Neuronal stem cell (in vitro differentiated cells): ENCODE data around the gene FCHO2.
"Not testable (repeated sequence)": the region's sequence is repeated elsewhere in the genome, so short reads cannot be mapped to it uniquely, and the experiment has no call there.

Experiments
- DNase-seq: peaks from one replicate; pipeline ENCODE4 v3.0.0-alpha.2; 2013; ENCODE audit warnings: low spot score
- H2AFZ ChIP-seq: one replicate; pipeline ENCODE4 v1.6.1; 2013; ENCODE audit warnings: mild to moderate bottlenecking, low read length, inconsistent platforms
- H2AK5ac ChIP-seq: 2 replicates; pipeline ENCODE4 v1.6.1; 2013; ENCODE audit warnings: low read depth, mild to moderate bottlenecking, inconsistent platforms, low read length, moderate library complexity, mixed read lengths
- H2BK120ac ChIP-seq: 2 replicates; pipeline ENCODE4 v1.6.1; 2013; ENCODE audit warnings: low read depth, mild to moderate bottlenecking, inconsistent platforms, low read length, moderate library complexity, mixed read lengths
- H2BK12ac ChIP-seq: one replicate; pipeline ENCODE4 v1.6.1; 2013; ENCODE audit warnings: low read length, inconsistent platforms
- H2BK15ac ChIP-seq: 2 replicates; pipeline ENCODE4 v1.6.1; 2013; ENCODE audit warnings: mild to moderate bottlenecking, low read length, inconsistent platforms, mixed read lengths
- H2BK5ac ChIP-seq: one replicate; pipeline ENCODE4 v1.6.1; 2013; ENCODE audit warnings: inconsistent platforms, mild to moderate bottlenecking, low read length, moderate library complexity
- H3K14ac ChIP-seq: one replicate; pipeline ENCODE4 v1.6.1; 2013; ENCODE audit warnings: low read length, inconsistent platforms
- H3K18ac ChIP-seq: 2 replicates; pipeline ENCODE4 v1.6.1; 2013; ENCODE audit warnings: low read length, inconsistent platforms
- H3K23ac ChIP-seq: 2 replicates; pipeline ENCODE4 v1.6.1; 2013; ENCODE audit warnings: low read depth, mild to moderate bottlenecking, mixed read lengths, low read length, inconsistent platforms; ENCODE audit not compliant: poor library complexity
- H3K27ac ChIP-seq: replicated peaks from 3 replicates; pipeline ENCODE4 v1.5.1; 2013; ENCODE audit warnings: low read length, inconsistent platforms
- H3K27me3 ChIP-seq, 3 experiments: 2 replicates each; pipeline ENCODE4 v1.6.1; 2013; ENCODE audit warnings: low read length in 3 of 3, mild to moderate bottlenecking in 2 of 3, inconsistent platforms in 1 of 3, low read depth in 1 of 3, mixed read lengths in 1 of 3, moderate library complexity in 1 of 3; ENCODE audit not compliant: control insufficient read depth in 3 of 3, insufficient read depth in 3 of 3
- H3K36me3 ChIP-seq, 2 donors: replicated peaks in 1 of 2; 2 replicates each; pipeline ENCODE4 v1.6.1; 2013; ENCODE audit warnings: low read length in 2 of 2; ENCODE audit not compliant: control insufficient read depth in 2 of 2, insufficient read depth in 2 of 2
- H3K4ac ChIP-seq: 2 replicates; pipeline ENCODE4 v1.6.1; 2013; ENCODE audit warnings: inconsistent platforms, mild to moderate bottlenecking, low read length, moderate library complexity
- H3K4me1 ChIP-seq, 2 donors: 1 replicate in 1 of 2; 2 replicates in 1 of 2; pipeline ENCODE4 v1.6.1; 2013; ENCODE audit warnings: low read length in 2 of 2, low read depth in 1 of 2; ENCODE audit not compliant: control insufficient read depth in 2 of 2, insufficient read depth in 1 of 2
- H3K4me2 ChIP-seq: one replicate; pipeline ENCODE4 v1.6.1; 2013; ENCODE audit warnings: mild to moderate bottlenecking, low read length, inconsistent platforms; ENCODE audit not compliant: insufficient read depth, poor library complexity, severe bottlenecking
- H3K4me3 ChIP-seq, 2 donors: 2 replicates each; pipeline ENCODE4 v1.5.1; 2013; ENCODE audit warnings: low read length in 2 of 2, mild to moderate bottlenecking in 2 of 2, inconsistent platforms in 1 of 2, moderate library complexity in 1 of 2
- H3K79me1 ChIP-seq: one replicate; pipeline ENCODE4 v1.6.1; 2013; ENCODE audit warnings: low read depth, mild to moderate bottlenecking, inconsistent platforms, low read length, moderate library complexity
- H3K9ac ChIP-seq: one replicate; pipeline ENCODE4 v1.6.1; 2013; ENCODE audit warnings: mild to moderate bottlenecking, low read depth, low read length, inconsistent platforms; ENCODE audit not compliant: poor library complexity
- H3K9me3 ChIP-seq, 2 donors: replicated peaks in 1 of 2; 2 replicates each; pipeline versions ENCODE3 to v1.6.1; 2013; ENCODE audit warnings: low read length in 2 of 2, mild to moderate bottlenecking in 2 of 2, inconsistent platforms in 1 of 2, low read depth in 1 of 2, mixed read lengths in 1 of 2, moderate library complexity in 1 of 2; ENCODE audit not compliant: control insufficient read depth in 2 of 2, insufficient read depth in 1 of 2
- H4K8ac ChIP-seq: one replicate; pipeline ENCODE4 v1.6.1; 2013; ENCODE audit warnings: low read depth, mild to moderate bottlenecking, inconsistent platforms, low read length, moderate library complexity
- H4K91ac ChIP-seq: one replicate; pipeline ENCODE4 v1.6.1; 2013; ENCODE audit warnings: low read length, low read depth, mild to moderate bottlenecking, inconsistent platforms; ENCODE audit not compliant: poor library complexity
- WGBS, 2 donors: extraction: QIAGEN DNeasy Blood & Tissue Kit; methylation state at CpG; one replicate each; pipeline ENCODE4 v1.1.7; 2013; ENCODE audit warnings: missing lambda C conversion rate in 2 of 2, mixed read lengths in 1 of 2; ENCODE audit not compliant: insufficient read length in 2 of 2, insufficient replicate concordance in 1 of 2; ENCODE audit errors: extremely low coverage in 2 of 2; 5-methylcytosine and 5-hydroxymethylcytosine counted together

Gene FCHO2

GRCh38 chr5:73007051-73007450, 51.2 kb downstream of the FCHO2 start:
- Histone ChIP-seq H3K4me1 (no peaks in the 10 kb centered on the region), H3K9ac (no peak overlapping the region), H3K36me3 (no peaks in the 10 kb centered on the region), H3K27me3 (no peaks in the 10 kb centered on the region), H3K23ac (no peak overlapping the region), H3K27ac (no peak overlapping the region), H2BK5ac (no peak overlapping the region), H3K14ac (no peak overlapping the region), H3K4ac (no peak overlapping the region), H3K4me2 (no peak overlapping the region), H2BK12ac (no peak overlapping the region), H3K4me3 (no peak overlapping the region), H3K79me1 (no peaks in the 10 kb centered on the region), H4K8ac (no peak overlapping the region), H3K9me3 (no peaks in the 10 kb centered on the region), H2AK5ac (no peak overlapping the region), H2AFZ (no peak overlapping the region), H2BK120ac (no peak overlapping the region), H2BK15ac (no peak overlapping the region), H4K91ac (no peak overlapping the region), H3K18ac (no peak overlapping the region)
- no CpG with 5 or more reads among the region's 4 CpGs for WGBS, 2 donors
- no peak for DNase-seq

DNA sequence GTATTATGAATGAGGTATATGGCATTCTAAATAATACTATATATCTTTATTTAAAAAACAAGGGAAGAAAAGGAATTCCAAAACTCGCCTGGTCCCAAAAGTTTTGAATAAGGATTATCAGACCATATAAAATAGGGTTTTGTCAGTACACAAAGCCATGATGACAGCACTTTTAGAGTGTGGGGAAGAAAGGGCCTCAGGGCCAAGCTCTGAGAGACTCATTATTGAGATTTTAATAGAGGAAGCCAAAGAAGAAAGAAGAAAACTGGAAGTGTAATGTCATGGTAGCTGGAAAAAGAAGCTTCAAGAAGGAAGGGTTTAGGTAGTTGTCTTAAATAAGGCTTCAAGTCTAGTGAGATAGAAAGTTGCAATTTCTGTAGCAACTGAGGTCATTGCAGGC, 53.0 kb downstream of the FCHO2 start:
- Histone ChIP-seq H3K4me3 (no peak overlapping the region), H3K14ac (no peak overlapping the region), H3K18ac (no peak overlapping the region), H2BK120ac (no peak overlapping the region), H4K8ac (no peak overlapping the region), H3K27me3 (no peaks in the 10 kb centered on the region), H3K9me3 (no peaks in the 10 kb centered on the region), H3K79me1 (no peaks in the 10 kb centered on the region), H3K9ac (no peak overlapping the region), H2BK15ac (no peak overlapping the region), H4K91ac (no peak overlapping the region), H2AFZ (no peak overlapping the region), H3K27ac (no peak overlapping the region), H2AK5ac (no peak overlapping the region), H3K4ac (no peak overlapping the region), H3K4me2 (no peak overlapping the region), H3K23ac (no peak overlapping the region), H2BK5ac (no peak overlapping the region), H3K36me3 (no peaks in the 10 kb centered on the region), H2BK12ac (no peak overlapping the region), H3K4me1 (no peaks in the 10 kb centered on the region)
- no peak for DNase-seq
- no CpG with 5 or more reads among the region's 1 CpG for WGBS, 2 donors

- not testable (repeated sequence) for H3K4ac ChIP-seq, H2AK5ac ChIP-seq, H3K9ac ChIP-seq, H2BK5ac ChIP-seq, H3K18ac ChIP-seq, H3K23ac ChIP-seq, H4K8ac ChIP-seq, H3K4me1 ChIP-seq, H2BK15ac ChIP-seq, H3K27me3 ChIP-seq, H2BK12ac ChIP-seq, H3K4me2 ChIP-seq, H2AFZ ChIP-seq, H3K79me1 ChIP-seq, H3K4me3 ChIP-seq, H3K9me3 ChIP-seq, H2BK120ac ChIP-seq, H3K36me3 ChIP-seq, DNase-seq, H3K27ac ChIP-seq, H4K91ac ChIP-seq, H3K14ac ChIP-seq
- WGBS, 2 donors = no CpG with 5 or more reads among the region's 9 CpGs
Observed at GRCh38 chr5:73011612-73012011, 55.8 kb downstream of the FCHO2 start.

DNA sequence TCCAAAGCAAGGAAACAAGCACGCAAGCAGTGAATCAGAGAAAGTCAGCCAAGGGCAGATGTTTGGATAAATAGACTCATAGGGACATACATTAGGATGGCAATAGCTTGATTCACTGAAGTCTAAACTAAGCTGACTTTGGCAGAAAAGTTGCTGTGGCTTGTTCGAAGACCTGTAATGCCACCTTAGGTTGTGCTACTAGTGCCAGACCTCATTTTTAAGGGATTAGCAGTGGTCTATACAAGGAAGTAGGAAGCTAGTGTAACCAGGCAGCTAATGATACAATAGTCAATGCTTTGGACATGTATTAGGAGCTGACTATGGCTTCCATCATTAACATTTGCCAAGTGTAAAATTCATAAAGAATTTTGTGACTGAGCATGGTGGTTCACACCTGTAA, 63.1 kb downstream of the FCHO2 start:
- Histone ChIP-seq H3K23ac (no peak overlapping the region), H2BK120ac (no peak overlapping the region), H2BK12ac (no peak overlapping the region), H3K27me3 (no peaks in the 10 kb centered on the region), H2AFZ (no peak overlapping the region), H3K9ac (no peak overlapping the region), H2AK5ac (no peak overlapping the region), H4K91ac (no peak overlapping the region), H3K79me1 (no peaks in the 10 kb centered on the region), H3K9me3 (no peaks in the 10 kb centered on the region), H3K36me3 (peaks cover 0 to 25% of the 10 kb centered on the region in 2 donors), H3K4ac (no peak overlapping the region), H3K18ac (no peak overlapping the region), H4K8ac (no peak overlapping the region), H3K4me1 (no peaks in the 10 kb centered on the region), H2BK15ac (no peak overlapping the region), H3K14ac (no peak overlapping the region), H2BK5ac (no peak overlapping the region), H3K4me3 (no peak overlapping the region), H3K4me2 (no peak overlapping the region), H3K27ac (no peak overlapping the region)
- WGBS, 2 donors = no CpG with 5 or more reads among the region's 2 CpGs
- DNase-seq = no peak
